SU-DHL-6 (cell line): Measurements from ENCODE around the gene TTN.

Experiments used
- H2AFZ ChIP-seq: fragments of 200-600 bp; sonication (generic); 2 replicates; pipeline ENCODE4 v1.6.1; 2014; ENCODE audit warnings: low read depth, mild to moderate bottlenecking, moderate library complexity, mixed read lengths, antibody characterized with exemption, low read length; ENCODE audit not compliant: severe bottlenecking
- H3F3A ChIP-seq: fragments of 200-600 bp; shearing (Covaris generic); 2 replicates; pipeline ENCODE4 v1.6.0; 2016; ENCODE audit warnings: antibody characterized with exemption, mild to moderate bottlenecking; ENCODE audit not compliant: insufficient read depth
- H3K27ac ChIP-seq: fragments of 200-600 bp; sonication (generic); 2 replicates; pipeline ENCODE4 v1.5.1; 2016; ENCODE audit warnings: low read depth, mild to moderate bottlenecking, low read length, moderate library complexity, mixed read lengths
- H3K27me3 ChIP-seq: fragments of 200-600 bp; sonication (generic), shearing (Covaris generic); 2 replicates; pipeline ENCODE4 v1.6.0; 2014; ENCODE audit warnings: mild to moderate bottlenecking, low read length
- H3K36me3 ChIP-seq: fragments of 200-600 bp; sonication (generic); 2 replicates; pipeline ENCODE4 v1.6.1; 2014; ENCODE audit warnings: mild to moderate bottlenecking, low read length, mixed read lengths
- H3K4me2 ChIP-seq: fragments of 300-600, 200-600 bp; shearing (Covaris generic), sonication (generic); 2 replicates; pipeline ENCODE4 v1.6.0; 2014; ENCODE audit warnings: low read length, low read depth, mild to moderate bottlenecking; ENCODE audit not compliant: poor library complexity, severe bottlenecking
- H3K4me3 ChIP-seq: fragments of 200-600 bp; sonication (generic); 2 replicates; pipeline ENCODE4 v1.5.1; 2014; ENCODE audit warnings: antibody characterized with exemption, low read length, mild to moderate bottlenecking, mixed read lengths; ENCODE audit not compliant: insufficient read depth, poor library complexity, severe bottlenecking
- H3K79me2 ChIP-seq: fragments of 200-600 bp; sonication (generic); 2 replicates; pipeline ENCODE4 v1.6.1; 2014; ENCODE audit warnings: mild to moderate bottlenecking, low read length, moderate library complexity; ENCODE audit not compliant: insufficient read depth
- H3K9ac ChIP-seq: fragments of 200-600 bp; sonication (generic); 2 replicates; pipeline ENCODE4 v1.7.0; 2014; ENCODE audit warnings: mild to moderate bottlenecking, low read length
- H3K9me2 ChIP-seq: fragments of 200-600 bp; sonication (generic); replicated peaks from 2 replicates; pipeline ENCODE4 v1.6.1; 2014; ENCODE audit warnings: low read length; ENCODE audit not compliant: insufficient read depth
- H3K9me3 ChIP-seq: fragments of 200-600 bp; sonication (generic); 2 replicates; pipeline ENCODE4 v1.6.1; 2014; ENCODE audit warnings: low read length, mixed read lengths; ENCODE audit not compliant: insufficient read depth
- H4K20me1 ChIP-seq: fragments of 200-600 bp; sonication (generic); 2 replicates; pipeline ENCODE4 v1.6.1; 2014; ENCODE audit warnings: low read depth, mild to moderate bottlenecking, antibody characterized with exemption, low read length, moderate library complexity, mixed read lengths
- CTCF ChIP-seq: fragments of 200-600 bp; sonication (generic); IDR thresholded peaks from one replicate; pipeline ENCODE4 v1.5.1; 2017; ENCODE audit warnings: antibody characterized with exemption, mild to moderate bottlenecking, low read length, moderate library complexity; ENCODE audit not compliant: insufficient read depth, poor library complexity, severe bottlenecking
- EZH2phosphoT487 ChIP-seq: fragments of 200-600 bp; sonication (generic), shearing (Covaris generic); conservative IDR thresholded peaks from 2 replicates; pipeline ENCODE4 v1.6.1; 2018; ENCODE audit warnings: mild to moderate bottlenecking, antibody characterized with exemption, low read length, moderate library complexity, mixed read lengths

TTN gene

GRCh38 chr2:178833382-178833781 lies 26.2 kb upstream of the TTN start:
- H3K9me3 ChIP-seq, result no peaks in the 10 kb centered on the region
- H3K79me2 ChIP-seq, result no peaks in the 10 kb centered on the region
- no peak overlapping the region for H2AFZ ChIP-seq
- no peak for TF ChIP-seq CTCF
- no peak for TF ChIP-seq EZH2phosphoT487
- H3K9ac ChIP-seq, result no peak overlapping the region
- H3K27me3 ChIP-seq, result no peaks in the 10 kb centered on the region
- no peaks in the 10 kb centered on the region for H3K36me3 ChIP-seq
- no peak overlapping the region for H3K4me2 ChIP-seq
- no peaks in the 10 kb centered on the region for H3K9me2 ChIP-seq
- H3F3A ChIP-seq, result no peaks in the 10 kb centered on the region
- H4K20me1 ChIP-seq, result no peaks in the 10 kb centered on the region
- no peak overlapping the region for H3K4me3 ChIP-seq
- H3K27ac ChIP-seq, result no peak overlapping the region

- Histone ChIP-seq H3K9me3 (no peaks in the 10 kb centered on the region), H3K27me3 (no peaks in the 10 kb centered on the region), H3K9ac (no peak overlapping the region), H3F3A (no peaks in the 10 kb centered on the region), H3K4me3 (no peak overlapping the region), H3K79me2 (no peaks in the 10 kb centered on the region), H3K27ac (no peak overlapping the region), H3K36me3 (no peaks in the 10 kb centered on the region), H3K4me2 (no peak overlapping the region), H3K9me2 (no peaks in the 10 kb centered on the region), H4K20me1 (no peaks in the 10 kb centered on the region), H2AFZ (no peak overlapping the region)
- TF ChIP-seq CTCF (no peak), EZH2phosphoT487 (no peak)
Measured at GRCh38 chr2:178830451-178830850, 23.2 kb upstream of the TTN start.

GRCh38 chr2:178829981-178830380 lies 22.8 kb upstream of the TTN start:
- TF ChIP-seq EZH2phosphoT487 (no peak), CTCF (no peak)
- Histone ChIP-seq H3K27me3 (no peaks in the 10 kb centered on the region), H3K9me2 (no peaks in the 10 kb centered on the region), H3K4me2 (no peak overlapping the region), H3K79me2 (no peaks in the 10 kb centered on the region), H3K27ac (no peak overlapping the region), H2AFZ (no peak overlapping the region), H3K9me3 (no peaks in the 10 kb centered on the region), H3K9ac (no peak overlapping the region), H3K36me3 (no peaks in the 10 kb centered on the region), H3K4me3 (no peak overlapping the region), H4K20me1 (no peaks in the 10 kb centered on the region), H3F3A (no peaks in the 10 kb centered on the region)
